NCI-H526 treated with DMSO at 0.1 percent for 48 hours (cell line): Measurements from ENCODE around the gene MYG1.
A peak's percentile ranks its signal among the peaks of the same experiment; 100 is the strongest.

Experiments
- DNase-seq: peaks from one replicate; lab custom pipeline; 2025; lab: John Stamatoyannopoulos, UW

Gene MYG1, protein sequence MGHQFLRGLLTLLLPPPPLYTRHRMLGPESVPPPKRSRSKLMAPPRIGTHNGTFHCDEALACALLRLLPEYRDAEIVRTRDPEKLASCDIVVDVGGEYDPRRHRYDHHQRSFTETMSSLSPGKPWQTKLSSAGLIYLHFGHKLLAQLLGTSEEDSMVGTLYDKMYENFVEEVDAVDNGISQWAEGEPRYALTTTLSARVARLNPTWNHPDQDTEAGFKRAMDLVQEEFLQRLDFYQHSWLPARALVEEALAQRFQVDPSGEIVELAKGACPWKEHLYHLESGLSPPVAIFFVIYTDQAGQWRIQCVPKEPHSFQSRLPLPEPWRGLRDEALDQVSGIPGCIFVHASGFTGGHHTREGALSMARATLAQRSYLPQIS

DNA sequence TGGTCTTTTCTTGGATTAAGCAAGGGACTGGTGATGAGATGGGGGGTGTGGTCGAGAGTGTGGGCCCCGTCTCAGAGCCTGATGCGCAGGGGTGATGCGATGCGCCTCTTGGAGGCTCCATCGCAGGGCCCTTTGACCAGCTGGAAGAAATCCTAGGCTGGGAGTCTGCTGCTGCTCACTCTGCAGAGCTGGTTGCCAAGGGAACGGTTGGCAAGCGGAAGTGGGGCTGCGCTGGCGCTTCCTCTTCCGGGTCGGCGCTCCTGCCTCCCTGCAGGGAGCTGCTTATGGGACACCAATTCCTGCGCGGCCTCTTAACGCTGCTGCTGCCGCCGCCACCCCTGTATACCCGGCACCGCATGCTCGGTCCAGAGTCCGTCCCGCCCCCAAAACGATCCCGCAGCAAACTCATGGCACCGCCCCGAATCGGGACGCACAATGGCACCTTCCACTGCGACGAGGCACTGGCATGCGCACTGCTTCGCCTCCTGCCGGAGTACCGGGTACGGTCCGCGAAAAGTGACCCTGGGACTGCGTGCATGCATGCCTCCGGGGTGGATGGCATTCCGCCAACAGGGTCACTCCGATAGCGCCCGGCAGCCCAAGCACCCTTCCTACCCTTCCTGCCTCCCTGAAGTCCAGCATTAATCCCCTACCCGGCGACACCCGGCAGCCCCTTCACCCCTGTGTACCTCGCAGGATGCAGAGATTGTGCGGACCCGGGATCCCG, at the start of gene MYG1:
MYG1 (plus strand) TSS at position 242 of the 727 bp plus-strand sequence; CDS start at position 285, 43 bp downstream.
- DNase-seq = peak; percentile 84

GRCh38 chr12:53251477-53252348, 47.8 kb upstream of the MYG1 start:
- DNase-seq = peak; percentile 57

DNA sequence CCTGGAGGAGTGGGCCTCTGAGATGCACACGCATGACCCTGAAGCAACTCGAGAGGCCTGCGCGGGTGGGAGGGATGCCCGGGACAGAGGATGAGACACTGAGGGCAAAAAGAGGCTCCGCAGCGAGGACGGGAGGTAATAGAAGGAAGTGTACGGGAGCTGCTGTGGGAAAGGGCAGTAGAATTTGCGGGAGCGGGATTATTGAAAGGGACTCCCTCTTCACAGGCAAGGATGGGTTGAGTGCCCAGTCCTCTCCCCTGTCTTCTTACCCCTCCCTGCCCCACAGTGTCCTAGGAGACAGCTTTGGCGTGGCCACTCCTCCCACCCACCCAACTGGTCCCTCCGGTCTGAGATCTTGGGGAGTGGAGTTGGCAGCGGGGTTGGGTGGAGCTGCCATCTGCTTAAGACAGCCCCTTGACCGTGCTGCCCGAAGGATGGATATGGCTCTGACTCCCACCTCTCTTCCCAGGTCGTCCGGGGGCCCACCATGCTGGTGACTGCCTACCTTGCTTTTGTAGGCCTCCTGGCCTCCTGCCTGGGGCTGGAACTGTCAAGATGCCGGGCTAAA, 47.1 kb upstream of the MYG1 start:
- no peak for DNase-seq

GRCh38 chr12:53253298-53253697, 46.2 kb upstream of the MYG1 start:
- DNase-seq = no peak

- DNase-seq = no peak
Measured at GRCh38 chr12:53254816-53255545, 44.5 kb upstream of the MYG1 start.

DNA sequence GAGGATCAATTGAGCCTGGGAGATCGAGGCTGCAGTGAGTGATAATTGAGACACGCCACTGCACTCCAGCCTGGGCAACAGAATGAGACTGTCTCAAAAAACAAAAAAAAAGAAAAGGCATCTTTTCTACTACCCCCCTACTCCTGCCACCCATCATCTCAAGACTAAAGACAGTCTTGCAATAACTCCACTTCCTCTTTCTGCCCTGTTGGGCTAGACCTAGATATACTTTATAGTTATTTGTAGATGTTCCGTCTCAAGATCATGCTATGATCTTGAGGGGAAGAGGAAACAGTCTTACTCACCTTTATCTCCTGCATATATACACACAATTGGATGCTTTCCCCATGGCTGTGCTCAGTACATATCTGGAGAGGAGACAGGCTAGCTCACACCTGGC, 43.5 kb upstream of the MYG1 start:
- DNase-seq = no peak

- DNase-seq = no peak
Measured at GRCh38 chr12:53258541-53259539, 40.7 kb upstream of the MYG1 start.

GRCh38 chr12:53259891-53260290, 39.6 kb upstream of the MYG1 start:
- DNase-seq = no peak

- no peak for DNase-seq
Measured at GRCh38 chr12:53265783-53266182, 33.7 kb upstream of the MYG1 start.

DNA sequence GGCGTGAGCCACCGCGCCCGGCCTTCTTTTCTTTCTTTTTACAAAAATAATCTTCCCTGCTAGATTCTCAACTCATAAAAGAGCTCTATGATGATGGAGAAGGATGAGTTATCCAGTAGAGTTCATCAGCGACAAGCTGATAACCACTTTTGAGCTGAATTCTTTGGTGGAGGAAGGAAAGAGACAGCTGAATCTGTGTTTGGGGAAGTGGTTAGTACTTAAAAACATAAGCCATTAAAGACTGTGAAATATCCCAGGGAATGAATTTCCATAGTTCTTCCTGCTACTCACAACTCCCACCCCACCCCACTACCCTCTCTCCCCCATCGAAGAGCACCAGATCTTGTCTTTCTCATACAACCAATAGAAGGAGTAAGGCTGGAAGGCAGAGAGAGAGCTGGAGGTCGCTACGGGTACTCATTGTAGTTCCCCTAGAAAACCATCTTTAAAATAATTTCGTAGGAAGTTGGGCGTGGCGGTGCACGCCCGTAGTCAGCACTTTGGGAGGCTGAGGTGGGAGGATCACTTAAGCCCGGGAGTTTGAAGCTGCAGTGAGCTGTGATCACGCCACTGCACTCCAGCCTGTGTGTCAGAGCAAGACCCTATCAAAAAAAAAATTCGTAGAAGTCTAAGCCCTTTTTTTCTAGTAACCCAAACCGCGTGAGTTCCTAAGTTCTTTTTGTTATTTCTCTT, 32.0 kb upstream of the MYG1 start:
- no peak for DNase-seq

DNA sequence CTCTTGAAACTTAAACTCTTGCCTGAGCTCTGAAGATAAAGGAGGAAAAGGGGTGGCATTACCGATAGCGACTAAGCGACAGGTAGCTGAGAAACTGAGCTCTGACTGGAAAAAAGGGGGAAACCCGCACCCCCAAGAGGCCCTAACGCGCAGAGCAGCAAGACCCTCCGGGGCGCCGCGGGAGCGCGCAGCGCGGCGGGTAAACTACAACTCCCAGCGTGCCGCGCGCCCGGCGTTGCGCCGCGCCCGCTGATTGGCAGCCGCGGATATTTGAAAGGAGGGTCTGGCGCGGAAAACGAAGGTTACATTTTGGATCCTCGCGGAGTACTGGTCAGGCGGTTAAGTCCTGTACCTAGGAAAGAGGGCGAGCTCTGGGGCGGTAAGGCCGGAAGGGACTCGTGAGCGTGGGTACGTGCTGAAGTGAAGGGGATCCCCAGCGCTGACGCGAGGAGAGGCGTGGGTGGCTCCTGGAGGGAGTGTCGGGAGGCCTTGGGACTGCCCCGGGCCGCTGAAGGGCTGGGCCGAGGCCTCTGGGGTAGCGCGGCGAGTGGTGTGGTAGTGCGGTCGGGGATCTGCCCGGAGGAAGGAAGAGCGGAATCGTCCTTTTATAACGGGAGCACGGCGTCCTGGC, 31.4 kb upstream of the MYG1 start, which contains the start of gene ESPL1:
ESPL1 (plus strand) TSS at position 301 of the 631 bp plus-strand sequence. CDS start 468 bp downstream, outside the sequence.
- peak; percentile 48 for DNase-seq

- DNase-seq = no peak
Measured at GRCh38 chr12:53268630-53269562, 30.6 kb upstream of the MYG1 start.

- DNase-seq = no peak
Measured at GRCh38 chr12:53274445-53274844, 25.1 kb upstream of the MYG1 start.

GRCh38 chr12:53276511-53276910, 23.0 kb upstream of the MYG1 start:
- DNase-seq = no peak

GRCh38 chr12:53277981-53278380, 21.5 kb upstream of the MYG1 start:
- DNase-seq = no peak

- DNase-seq = no peak
Measured at GRCh38 chr12:53279283-53279869, 20.1 kb upstream of the MYG1 start.

DNA sequence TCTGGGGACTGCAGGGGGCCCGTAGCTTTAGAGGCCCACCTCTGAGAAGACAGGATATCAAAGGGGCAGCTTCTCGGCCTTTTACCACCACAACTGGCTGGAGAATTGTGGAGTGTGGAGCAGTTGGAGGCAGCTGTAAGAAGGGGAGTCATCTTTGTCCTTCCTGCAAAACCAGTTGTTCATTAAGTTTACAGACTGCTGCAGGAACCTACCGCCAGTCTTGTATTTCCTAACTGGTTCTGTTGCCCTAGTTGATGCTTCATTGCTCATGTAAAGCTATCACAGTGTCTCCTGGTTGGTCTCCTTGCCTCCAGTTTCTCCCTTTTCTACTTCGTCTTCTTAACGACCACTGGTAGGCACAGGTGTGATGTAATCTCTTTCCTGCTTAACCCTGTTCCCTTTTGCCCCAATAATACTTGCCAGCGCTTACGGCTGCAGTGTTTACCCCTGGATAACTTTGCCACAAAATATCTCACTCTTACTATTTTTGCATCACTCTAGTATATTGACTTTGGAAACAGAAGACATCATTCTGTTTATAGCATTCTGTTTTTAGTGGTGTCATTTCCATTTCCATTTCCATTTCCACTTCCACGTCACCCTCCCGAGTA, 19.5 kb upstream of the MYG1 start:
- DNase-seq = no peak
